HG02840 (cell line): Measurements from ENCODE around the gene SLC25A15.
"Not testable (repeated sequence)": the region's sequence is repeated elsewhere in the genome, so short reads cannot be mapped to it uniquely, and the experiment has no call there.

ENCODE experiments used
- ATAC-seq: cut with Tn5 transposase; IDR thresholded peaks from one replicate; pipeline ENCODE4 v1.9.1; 2021; ENCODE audit warnings: mild to moderate bottlenecking, moderate library complexity, moderate number of reproducible peaks; ENCODE audit not compliant: unreplicated experiment, low FRiP score

SLC25A15 gene

DNA sequence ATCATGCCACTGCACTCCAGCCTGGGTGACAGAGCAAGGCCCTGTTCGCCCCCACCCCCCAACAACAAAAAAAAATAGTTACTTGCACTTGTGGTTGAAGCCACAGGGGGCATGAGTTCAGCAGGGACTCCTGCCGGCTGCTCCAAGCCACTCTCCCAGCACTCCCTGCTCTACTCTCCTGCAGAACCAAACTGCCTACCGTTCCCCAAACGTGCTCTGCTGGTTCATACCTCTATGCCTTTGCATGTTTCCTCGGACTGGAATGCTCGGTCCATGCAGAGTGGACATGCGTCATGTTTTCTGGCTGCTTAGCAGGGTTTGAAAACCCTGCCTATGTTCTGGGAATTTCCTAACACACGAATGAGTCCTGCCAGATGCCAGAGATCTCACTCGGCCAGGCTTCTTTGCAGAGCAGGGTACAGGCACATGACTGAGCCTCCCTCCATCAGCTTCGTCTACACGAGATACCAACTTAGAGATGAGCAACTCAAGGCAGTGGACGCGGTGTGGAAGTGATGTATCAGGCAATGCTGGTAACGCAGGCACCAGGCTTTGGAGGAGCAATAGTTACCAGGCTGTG, 8.5 kb upstream of the SLC25A15 start:
- ATAC-seq: no peak

DNA sequence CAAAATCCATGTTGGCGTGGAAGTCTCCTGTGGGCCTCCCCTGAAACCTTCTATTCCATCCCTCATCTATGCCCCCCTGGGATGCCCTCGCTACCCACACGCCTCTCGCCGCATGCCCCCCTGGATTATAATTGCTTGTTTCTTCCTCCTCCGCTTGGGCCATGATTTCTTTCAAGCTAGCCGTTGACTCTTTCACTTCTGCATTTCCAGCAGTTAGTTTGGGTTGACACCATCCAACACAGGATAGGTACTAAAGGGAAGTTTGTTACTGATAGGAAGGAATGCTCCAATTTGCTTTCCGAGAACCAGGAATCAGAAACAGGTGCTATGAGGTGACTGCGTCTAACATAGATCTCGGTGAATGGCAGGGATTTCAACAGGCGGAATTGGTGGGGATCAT, 7.7 kb upstream of the SLC25A15 start:
- no peak for ATAC-seq

DNA sequence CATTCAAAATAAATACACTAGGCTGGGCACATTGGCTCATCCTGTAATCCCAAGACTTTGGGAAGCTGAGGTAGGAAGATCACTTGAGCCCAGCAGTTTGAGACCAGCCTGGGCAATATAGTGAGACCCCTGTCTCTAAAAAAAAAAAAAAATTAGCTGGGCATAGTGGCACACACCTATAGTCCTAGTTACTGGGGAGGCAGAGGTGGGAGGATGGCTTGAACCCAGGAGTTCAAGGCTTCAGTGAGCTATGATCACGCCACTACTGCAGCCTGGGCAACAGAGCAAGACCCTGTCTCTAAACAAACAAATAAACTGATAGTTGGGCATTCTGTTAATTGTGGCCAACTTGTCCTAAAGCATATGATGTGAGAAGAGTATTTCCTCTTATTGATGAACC, 6.4 kb upstream of the SLC25A15 start:
- not testable (repeated sequence) for ATAC-seq

DNA sequence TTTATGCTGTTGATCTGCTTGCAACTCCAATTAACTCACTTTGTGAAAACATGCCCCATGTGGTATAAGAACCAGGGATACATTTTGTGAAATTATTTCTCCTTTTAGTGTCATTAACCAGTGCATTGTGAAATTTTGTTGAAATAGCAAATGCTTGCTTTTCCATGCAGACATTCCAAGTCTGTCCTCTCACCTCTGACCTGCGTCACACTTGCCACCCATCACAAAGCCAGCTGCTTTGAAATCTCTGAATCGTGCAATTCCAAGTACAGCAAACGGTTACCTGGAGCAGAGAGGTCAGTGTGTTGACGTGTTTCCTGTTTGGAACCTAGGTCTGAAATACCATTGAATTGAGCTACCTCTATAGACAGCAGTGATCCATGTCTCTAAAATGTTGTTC, 4.9 kb upstream of the SLC25A15 start:
- no peak for ATAC-seq

DNA sequence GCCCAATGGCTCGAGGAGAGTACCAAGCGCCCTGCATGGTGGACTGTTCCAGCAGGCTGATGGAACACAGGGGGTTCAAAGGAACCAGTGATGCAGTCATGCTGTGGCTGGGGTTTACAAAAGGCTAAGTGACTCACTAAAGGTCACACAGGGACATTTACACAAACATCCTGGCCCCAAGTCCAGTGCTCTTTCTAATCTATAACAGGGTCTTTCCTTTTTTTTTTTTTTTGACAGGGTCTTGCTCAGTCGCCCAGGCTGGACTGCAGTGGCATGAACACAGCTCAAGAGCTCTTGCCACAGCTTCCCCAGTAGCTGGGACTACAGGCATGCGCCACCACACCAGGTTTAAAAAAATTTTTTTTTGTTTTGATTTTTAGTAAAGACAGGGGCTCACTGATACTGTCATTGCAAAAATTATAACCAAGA, 2.8 kb upstream of the SLC25A15 start:
- no peak for ATAC-seq

DNA sequence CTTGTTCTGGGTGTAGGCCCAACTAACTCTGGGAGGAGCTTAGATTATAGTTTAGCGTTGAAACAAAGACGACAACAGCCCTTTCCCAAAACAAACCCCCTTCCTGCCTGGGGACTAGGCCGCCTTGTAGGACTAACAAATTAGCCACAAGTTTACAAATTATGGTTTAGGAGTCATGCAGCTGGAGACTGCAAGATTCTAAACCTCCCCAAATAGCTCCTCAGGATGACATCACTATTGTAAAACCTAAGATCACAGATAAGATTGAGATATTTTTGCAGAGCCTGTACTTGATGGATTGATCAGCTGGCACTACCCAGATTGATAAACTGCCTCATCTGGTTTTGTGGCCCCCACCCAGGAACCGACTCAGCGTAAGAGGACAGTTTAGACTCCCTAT, 2.3 kb upstream of the SLC25A15 start:
- ATAC-seq: no peak

DNA sequence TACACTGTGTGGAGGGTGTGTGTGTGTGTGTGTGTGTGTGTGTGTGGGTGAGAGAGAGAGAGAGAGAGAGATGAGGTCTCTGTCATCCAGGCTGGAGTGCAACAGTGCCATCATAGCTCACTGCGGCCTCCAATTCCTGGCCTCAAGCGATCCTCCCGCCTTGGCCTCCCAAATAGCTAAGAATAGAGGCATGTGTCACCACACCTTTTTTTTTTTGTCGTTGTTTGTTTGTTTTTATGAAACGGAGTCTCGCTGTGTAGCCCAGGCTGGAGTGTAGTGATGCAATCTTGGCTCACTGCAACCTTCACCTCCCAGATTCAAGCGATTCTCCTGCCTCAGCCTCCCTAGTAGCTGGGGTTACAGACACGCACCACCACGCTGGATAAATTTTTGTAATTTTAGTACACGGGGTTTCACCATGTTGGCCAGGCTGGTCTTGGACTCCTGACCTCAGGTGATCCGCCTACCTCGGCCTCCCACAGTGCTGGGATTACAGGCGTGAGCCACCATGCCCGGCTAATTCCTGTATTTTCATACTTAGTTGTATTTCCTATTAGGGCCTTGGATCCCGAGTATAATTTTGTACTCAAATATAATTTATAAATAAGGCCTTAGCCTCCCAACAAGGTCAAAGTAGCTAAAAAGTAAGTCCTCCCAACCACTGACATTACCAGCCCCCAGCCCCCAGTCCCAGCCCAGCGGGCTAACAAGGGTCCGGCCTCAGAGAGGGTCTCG, 704 bp upstream of the SLC25A15 start:
- not testable (repeated sequence) for ATAC-seq

DNA sequence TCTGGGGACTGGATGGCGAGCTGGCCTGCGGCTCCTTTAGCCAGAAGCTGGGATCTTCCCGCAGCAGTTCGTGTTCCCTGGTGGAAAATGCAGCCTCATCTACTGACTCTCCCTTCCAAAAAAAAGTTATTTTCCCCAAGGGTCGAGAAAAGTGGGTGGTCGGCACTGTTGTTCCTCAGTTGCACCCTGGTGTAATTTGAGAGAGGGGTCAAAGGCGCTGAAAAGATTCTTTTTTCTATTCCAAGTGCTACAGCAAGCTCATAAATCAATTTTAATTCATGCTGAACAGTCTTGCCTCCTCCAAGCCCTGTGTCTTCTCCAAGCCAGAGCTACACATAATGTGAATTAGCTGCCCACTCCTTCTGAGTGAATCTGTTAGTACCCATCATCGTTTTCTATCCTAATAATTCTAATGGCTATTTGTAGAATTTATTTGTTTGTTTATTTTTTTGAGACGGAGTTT, 774 bp downstream of the SLC25A15 start:
- no peak for ATAC-seq

DNA sequence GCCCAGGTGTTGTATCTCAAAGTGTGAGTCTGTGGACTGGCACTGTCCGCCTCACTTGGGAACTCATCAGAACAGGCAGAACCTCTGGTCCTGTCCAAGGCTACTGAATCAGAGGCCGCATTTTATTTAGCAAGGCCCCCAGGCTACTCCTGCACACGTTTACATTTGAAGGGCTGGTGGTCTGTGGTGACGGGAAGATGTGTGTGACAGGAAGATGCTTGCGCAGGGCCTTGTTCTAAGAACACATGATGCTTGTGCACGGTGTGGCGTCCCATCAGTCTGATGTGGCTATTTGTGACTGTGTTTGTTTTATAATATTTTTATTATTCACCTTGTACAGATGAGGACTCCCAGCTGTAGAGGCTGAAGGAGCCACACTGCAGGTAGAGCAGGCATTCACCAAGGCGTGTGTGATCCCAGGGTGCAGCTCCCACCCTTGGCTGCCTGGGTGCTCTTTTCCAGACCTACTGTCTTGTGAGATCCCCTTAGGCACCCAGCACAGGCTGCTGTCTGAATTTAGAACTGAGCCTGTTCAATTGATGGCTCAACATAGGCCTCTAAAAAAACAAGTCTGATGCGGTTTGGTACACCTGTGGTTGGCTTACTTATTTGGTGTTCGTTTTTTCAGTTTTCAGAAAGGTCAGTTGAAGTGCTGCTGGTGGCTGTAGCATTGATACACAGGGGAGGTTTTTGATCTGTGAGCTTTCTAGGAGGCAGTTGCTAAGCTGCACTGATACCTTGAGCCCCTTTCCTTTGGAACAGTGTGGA, 3.1 kb downstream of the SLC25A15 start:
- no peak for ATAC-seq

DNA sequence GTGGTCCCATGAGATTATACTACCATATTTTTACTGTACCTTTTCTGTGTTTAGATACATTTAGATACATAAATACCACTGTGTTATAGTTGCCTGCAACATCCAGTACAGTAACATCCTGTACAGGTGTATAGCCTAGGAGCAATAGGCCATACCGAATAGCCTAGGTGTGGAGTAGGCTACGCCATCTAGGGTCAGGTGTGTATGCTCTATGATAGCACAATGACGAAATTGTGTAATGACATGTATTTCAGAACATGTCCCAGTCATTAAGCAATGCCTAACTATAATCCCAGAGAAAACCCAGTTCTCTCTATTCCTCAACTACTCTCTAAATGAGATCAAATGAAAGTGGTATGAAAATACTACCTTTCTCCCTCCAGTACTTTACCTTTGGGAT, 3.9 kb downstream of the SLC25A15 start:
- ATAC-seq: no peak

DNA sequence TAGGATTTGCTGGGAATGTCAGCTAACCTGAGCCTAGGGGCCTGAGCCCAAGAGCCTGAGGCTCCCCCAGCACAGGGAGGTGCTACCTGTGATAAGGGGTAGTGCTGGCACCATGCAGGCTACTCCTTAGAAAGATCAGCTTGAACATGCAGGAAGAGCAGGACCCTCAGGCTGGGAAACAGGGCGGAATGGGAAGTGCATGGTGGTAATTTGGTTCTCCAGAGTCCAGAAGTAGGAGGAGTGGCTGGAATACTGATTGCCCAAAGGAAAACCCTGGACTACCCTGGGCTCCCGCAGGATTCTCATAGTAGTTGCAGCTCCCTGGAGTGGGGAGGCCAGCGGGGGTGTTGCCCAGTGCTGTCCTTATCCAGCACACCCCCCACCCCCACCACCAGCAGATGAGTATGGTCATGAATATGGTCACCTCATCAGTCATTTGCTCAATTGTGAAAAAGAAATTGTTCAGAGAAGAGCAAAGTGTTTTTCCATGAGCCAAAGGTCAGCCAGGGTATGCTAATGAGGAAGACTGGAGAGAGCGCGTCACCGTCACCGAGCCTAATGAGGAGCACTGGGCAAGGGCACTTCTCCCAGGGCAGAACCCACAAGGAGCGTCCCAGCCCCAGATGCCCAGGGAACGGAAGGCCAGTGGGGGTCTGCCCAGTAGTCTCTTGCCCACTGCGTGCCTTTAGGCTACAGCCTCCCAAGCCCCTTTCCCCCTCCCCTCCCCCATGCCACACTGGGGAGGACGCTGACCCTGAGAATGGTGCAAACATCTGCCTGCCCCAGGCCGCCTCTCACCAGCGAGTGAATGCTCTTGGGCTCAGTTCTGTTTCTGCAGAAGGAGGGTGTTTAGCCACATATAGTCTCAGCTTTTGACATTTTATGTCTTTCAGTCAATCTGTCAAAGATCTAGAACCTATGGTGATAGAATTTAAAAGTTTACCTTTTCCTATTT, 5.3 kb downstream of the SLC25A15 start:
- no peak for ATAC-seq

DNA sequence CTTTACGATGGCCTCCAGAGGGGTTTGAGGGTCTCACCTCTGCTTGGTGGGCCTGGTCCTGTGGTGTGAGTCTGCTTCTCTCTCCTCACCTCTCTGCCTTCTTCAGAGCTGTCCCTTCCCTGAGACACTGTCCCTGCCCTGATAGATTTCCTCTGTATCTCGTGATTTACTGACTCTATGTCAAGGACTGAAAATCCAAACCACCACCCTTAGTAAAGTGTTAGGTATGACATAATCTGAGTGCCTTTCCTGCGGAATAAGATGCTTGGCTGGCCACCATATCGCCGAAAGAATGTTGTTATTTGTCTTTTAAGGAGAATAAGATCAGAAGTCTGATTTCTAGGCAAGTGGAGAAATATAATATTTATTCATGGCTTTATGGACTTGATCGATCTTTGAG, 7.2 kb downstream of the SLC25A15 start:
- ATAC-seq: no peak

DNA sequence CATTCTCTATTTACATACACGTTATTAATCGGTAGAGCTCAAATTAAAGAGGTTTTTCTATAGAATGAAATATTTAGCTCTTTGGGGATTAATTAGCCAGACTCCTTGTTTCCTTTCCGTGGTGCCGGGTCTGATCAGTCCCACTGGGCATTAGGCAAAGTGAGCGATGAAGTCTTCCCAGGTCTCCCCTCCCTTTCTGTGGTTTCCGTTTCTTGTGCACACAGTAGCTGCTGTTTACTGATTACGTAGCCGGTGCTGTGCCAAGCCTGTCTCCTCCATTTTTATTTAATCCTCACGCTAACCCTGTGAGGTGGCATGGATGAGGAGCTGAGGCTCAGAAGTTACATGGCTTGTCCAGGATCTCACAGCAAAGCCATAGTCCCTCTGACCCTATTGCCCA, 9.0 kb downstream of the SLC25A15 start:
- no peak for ATAC-seq

DNA sequence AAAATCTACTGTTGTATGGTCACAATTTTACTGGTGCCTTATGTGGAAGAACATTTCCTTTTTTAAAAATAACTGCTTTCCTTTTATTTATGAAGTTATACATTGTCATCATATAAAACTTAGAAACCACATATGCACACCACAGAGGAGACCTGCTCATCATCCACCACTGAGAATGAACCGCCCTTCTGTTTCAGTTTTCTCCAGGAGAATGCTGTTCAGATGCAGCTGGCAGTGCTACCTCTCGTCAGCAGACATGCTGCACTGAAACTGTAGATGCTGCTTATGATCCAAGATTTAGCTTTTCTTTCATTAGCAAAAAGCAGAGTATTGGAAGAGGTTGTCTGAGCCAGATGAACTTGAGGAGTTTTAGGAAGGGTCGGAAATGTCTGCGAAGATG, 10.1 kb downstream of the SLC25A15 start:
- no peak for ATAC-seq

DNA sequence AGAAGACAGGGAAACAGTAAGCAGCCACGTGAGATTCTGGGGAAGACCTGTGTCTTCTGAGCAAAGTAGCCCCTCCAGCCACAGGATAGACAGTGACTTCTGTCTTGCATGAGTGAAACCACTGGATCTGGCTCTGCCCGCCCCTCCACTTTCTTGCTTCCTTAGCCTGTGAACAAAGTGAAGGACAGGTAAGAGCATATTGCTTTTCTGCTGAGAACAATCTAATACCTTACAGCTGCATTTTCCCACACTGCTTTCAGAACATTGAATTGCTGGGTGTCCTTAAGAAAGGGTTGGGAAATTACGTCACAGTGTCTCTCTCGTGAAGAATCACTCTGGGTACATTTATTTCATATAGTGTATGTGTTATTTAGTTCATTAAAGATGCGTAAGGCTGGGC, 11.1 kb downstream of the SLC25A15 start:
- no peak for ATAC-seq

DNA sequence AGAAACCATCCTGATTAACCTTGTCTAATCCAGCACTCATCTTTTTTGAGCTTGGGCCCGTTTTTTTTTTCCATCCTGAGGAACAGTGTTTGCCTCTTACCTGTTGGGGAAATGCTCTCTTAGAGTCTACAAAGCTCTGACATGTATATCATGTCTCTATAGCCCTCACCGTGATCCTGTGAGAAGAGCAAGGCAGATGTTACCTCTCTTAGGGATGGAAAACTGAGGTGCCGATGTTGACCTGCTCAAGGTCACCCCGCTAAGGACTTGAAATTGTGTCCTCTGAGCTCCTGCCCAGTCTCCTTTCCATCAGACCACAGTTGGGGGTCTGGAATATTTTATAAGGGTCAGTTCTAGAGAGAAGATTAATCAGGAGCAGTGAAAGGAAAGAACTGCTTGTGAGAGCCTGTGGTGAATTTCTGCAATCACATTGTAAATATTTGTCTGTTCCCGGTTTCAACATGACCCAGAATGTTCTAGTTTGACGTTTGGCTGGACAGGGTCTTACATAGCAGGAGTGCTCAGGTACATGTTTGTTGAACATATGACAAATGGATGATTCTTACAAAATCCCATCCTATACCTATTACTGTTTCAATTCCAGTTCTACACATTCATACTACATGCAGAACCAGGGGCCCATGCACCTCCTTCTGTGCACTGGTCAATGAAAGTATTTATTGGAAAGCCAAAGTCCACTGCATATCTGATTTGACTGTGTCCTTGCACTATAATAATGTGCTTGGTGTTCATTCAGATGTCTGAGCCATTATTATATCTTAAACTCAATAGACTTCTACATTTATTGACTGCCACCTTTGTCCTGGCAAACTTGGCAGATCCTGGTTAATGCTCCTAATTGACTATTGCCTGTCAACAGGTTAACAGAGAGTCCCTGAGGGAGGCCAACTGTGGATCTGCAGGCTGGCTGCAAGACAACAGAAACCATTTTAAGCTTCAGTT, 12.1 kb downstream of the SLC25A15 start:
- no peak for ATAC-seq

DNA sequence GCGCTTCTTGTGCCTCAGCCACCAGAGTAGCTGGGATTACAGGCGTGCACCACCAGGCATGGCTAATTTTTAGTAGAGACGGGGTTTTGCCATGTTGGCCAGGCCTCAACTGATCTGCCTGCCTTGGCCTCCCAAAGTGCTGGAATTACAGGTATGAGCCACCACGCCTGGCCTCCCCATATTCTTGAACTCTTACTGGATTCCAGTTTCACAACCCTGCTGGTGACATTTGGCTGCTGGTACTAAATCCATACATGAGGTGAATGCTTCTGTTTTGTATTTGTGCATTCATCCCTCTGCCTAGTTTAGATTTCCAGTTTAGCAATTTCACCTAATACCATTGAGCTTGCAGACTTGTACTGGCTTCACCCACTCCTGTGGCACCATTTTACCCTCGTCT, 13.9 kb downstream of the SLC25A15 start:
- no peak for ATAC-seq

DNA sequence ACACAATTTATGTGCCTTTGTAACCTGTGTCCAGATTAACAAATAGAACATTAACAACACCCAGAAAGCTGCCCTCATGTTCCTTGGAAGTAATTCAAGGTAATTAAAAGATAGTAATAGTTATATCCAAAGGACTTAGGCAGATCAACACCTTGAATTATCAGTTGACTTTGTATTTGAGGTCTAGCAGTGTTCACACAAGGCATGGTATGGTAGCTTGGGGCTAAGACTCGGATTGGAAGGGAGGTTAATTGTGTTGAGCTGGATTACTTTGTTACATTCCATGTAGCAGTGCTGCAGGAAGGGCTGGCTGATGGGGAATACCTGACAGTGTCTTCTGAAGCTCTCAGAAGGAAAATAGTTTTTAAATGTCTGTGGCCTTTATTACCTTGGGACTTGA, 16.8 kb downstream of the SLC25A15 start:
- no peak for ATAC-seq

DNA sequence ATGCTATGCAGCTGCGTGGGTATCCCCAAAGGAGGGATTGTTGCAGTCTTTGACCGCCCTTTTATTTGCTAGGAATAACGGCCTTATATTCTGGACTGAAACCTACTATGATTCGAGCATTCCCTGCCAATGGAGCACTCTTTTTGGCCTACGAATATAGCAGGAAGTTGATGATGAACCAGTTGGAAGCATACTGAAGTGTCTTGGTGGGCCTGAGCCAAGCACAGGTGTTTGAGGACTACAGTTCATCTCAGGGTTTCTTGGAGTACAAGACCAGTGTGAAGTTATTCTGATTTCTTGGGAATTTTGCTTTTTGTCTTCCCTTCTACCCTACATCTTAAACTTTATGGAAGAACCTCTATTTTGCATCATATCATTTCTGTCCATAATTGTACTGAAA, 20.1 kb downstream of the SLC25A15 start:
- no peak for ATAC-seq
